Prostate gland (tissue), 2 donors: Measurements from ENCODE around the gene ANTKMT. TPM values are rescaled to one million over a fixed set of nuclear protein-coding genes. Genes with fewer than 3 reads are reported as not detected.

Experiments
- DNase-seq: peaks from one replicate; pipeline ENCODE4 v3.0.0-alpha.2; 2019; ENCODE audit warnings: low spot score
- H3K27ac ChIP-seq, 2 donors: fragments of 200-600 bp; sonication (generic); 2 replicates each; pipeline ENCODE4 v1.5.1; 2017 to 2019
- H3K27me3 ChIP-seq: fragments of 200-600 bp; sonication (generic); replicated peaks from 2 replicates; pipeline ENCODE4 v1.5.1; 2019; ENCODE audit not compliant: insufficient read depth
- H3K36me3 ChIP-seq, 2 donors: fragments of 200-600 bp; sonication (generic); 1 replicate in 1 of 2; 2 replicates in 1 of 2; pipeline versions ENCODE4 v1.5.1 to v1.8.1; 2017 to 2019
- H3K4me1 ChIP-seq: fragments of 200-600 bp; sonication (generic); replicated peaks from 2 replicates; pipeline ENCODE4 v1.5.1; 2019
- H3K4me3 ChIP-seq, 2 donors: fragments of 200-600 bp; sonication (generic); 2 replicates each; pipeline ENCODE4 v1.5.1; 2017 to 2019
- H3K9me3 ChIP-seq: fragments of 200-600 bp; sonication (generic); 2 replicates; pipeline ENCODE4 v1.5.1; 2017
- CTCF ChIP-seq, 4 experiments: fragments of 200-600 bp in 2 of 4; fragments of 450-650 bp in 2 of 4; sonication (generic) in 2 of 4; IDR thresholded peaks; 1 replicate in 3 of 4; 2 replicates in 1 of 4; pipeline ENCODE4 v1.5.1; 2016 to 2019; ENCODE audit warnings: antibody characterized with exemption in 4 of 4, mild to moderate bottlenecking in 2 of 4, moderate library complexity in 2 of 4
- POLR2A ChIP-seq: fragments of 450-650 bp; IDR thresholded peaks from one replicate; pipeline ENCODE4 v1.6.1; 2016; ENCODE audit warnings: antibody characterized with exemption, mild to moderate bottlenecking
- POLR2AphosphoS5 ChIP-seq: sonication (generic); formaldehyde crosslinking; IDR thresholded peaks from one replicate; pipeline ENCODE4 v1.6.1; 2017; ENCODE audit warnings: antibody characterized with exemption
- WGBS: methylation state at CpG from one replicate; pipeline ENCODE4 v1.1.5; 2018; 5-methylcytosine and 5-hydroxymethylcytosine counted together
- intact Hi-C: fragments of 100-400 bp; cut with DNase I; formaldehyde crosslinking; loops from one replicate; pipeline ENCODE4 v1.14.2; 2022
- total RNA-seq, 2 donors: library from RNA; depleted of rRNA; stranded (reverse); fragments of >200 nt; gene quantifications; one replicate each; pipeline ENCODE4 v1.1.0, GENCODE V29; 2016

Gene ANTKMT
- total RNA-seq, 2 donors from 2014 or later, result 55.3 to 73.1 TPM

DNA sequence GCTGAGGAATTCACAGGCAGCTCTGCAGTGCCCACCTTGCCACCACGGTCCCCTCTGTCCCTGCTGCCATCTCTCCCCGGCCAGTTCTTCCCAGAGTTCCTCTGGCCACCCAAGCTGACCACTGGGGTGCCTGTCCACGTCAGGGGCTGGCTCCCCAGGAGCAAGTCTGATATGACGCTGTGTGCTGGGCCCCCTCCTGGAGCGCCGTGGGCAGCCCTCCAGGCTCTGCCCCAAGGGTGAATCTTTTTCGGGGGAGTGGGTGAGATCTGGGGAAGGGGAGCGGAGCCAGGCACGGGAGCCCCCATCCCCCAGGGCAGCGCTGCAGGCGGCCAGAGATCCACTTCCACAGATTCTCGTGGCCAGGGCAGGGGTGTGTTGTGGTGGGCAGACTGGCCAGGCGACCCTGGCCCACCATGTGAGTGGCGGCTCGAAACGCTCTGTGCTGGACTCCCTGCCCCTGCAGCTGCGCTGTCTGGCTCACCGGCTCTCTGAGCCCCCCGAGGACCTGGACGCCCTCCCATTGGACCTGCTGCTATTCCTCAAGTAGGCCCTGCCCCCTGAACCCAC is 43.3 kb downstream of the ANTKMT start:
- Histone ChIP-seq H3K27ac (no peak overlapping the region), H3K36me3 (no peaks in the 10 kb centered on the region), H3K9me3 (no peaks in the 10 kb centered on the region), H3K4me3 (no peak overlapping the region), H3K27me3 (no peaks in the 10 kb centered on the region), H3K4me1 (no peaks in the 10 kb centered on the region)
- no peak for DNase-seq
- intact Hi-C loops, result no loop called here
- TF ChIP-seq POLR2AphosphoS5, result no peak
- no peak for TF ChIP-seq POLR2A
- no peak for TF ChIP-seq CTCF (IDR thresholded peaks at IDR 0.05)
- WGBS, result 73% methylated on average over 20 of the region's 20 CpGs

- no peak overlapping the region for H3K27ac ChIP-seq
Observed at GRCh38 chr16:764848-765487, 44.0 kb downstream of the ANTKMT start.

DNA sequence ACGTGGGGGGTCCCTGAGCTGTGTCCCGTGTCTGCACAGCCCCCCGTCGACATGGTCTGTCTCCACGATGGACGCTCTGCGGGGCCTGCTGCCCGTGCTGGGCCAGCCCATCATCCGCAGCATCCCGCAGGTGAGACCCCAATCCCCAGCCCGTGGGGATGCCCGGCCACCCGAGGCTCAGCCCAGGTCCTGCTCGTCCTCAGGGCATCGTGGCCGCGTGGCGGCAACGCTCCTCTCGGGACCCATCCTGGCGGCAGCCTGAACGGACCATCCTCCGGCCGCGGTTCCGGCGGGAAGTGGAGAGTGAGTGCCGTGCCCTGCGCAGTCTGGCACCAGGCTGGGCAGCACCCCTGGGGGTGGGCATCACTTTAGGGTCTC is 44.5 kb downstream of the ANTKMT start:
- intact Hi-C loops, result no loop called here
- no peaks in the 10 kb centered on the region for H3K9me3 ChIP-seq
- WGBS, result 90% methylated on average over 28 of the region's 29 CpGs
- no peak for TF ChIP-seq POLR2A
- no peak for TF ChIP-seq POLR2AphosphoS5
- no peaks in the 10 kb centered on the region for H3K4me1 ChIP-seq
- no peaks in the 10 kb centered on the region for H3K36me3 ChIP-seq
- no peak overlapping the region for H3K27ac ChIP-seq
- H3K4me3 ChIP-seq, result no peak overlapping the region
- no peak for DNase-seq
- no peaks in the 10 kb centered on the region for H3K27me3 ChIP-seq

More at GRCh38 chr16:764848-765487, 44.0 kb downstream of the ANTKMT start:
- no peaks in the 10 kb centered on the region for H3K36me3 ChIP-seq
- no peaks in the 10 kb centered on the region for H3K27me3 ChIP-seq
- no peak overlapping the region for H3K4me3 ChIP-seq
- no peak for DNase-seq
- intact Hi-C loops, result no loop called here
- H3K4me1 ChIP-seq, result no peaks in the 10 kb centered on the region
- no peak for TF ChIP-seq POLR2A
- TF ChIP-seq POLR2AphosphoS5, result no peak
- TF ChIP-seq CTCF (IDR thresholded peaks at IDR 0.05), result no peak
- H3K9me3 ChIP-seq, result no peaks in the 10 kb centered on the region
- 83% methylated on average over 32 of the region's 38 CpGs for WGBS

DNA sequence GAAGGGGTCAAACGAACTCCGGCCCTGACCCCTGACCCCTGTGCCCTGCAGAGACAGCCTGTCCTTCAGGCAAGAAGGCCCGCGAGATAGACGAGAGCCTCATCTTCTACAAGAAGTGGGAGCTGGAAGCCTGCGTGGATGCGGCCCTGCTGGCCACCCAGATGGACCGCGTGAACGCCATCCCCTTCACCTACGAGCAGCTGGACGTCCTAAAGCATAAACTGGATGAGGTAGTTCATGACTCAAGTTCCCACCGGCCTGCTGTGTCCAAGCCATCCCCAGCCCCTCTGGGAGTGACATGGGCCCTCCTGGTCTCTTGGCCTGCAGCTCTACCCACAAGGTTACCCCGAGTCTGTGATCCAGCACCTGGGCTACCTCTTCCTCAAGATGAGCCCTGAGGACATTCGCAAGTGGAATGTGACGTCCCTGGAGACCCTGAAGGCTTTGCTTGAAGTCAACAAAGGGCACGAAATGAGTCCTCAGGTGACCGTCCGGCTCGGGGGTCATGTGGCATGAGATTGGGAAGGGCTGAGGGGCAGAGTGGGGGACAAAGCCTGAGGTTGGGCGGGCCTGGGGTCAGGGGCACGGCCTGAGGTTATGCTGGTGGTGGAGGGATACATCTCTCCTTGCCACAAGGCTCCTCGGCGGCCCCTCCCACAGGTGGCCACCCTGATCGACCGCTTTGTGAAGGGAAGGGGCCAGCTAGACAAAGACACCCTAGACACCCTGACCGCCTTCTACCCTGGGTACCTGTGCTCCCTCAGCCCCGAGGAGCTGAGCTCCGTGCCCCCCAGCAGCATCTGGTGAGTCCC is 45.3 kb downstream of the ANTKMT start:
- DNase-seq, result no peak
- 89% methylated on average over 29 of the region's 29 CpGs for WGBS
- Histone ChIP-seq H3K27me3 (no peaks in the 10 kb centered on the region), H3K4me1 (no peaks in the 10 kb centered on the region), H3K9me3 (no peaks in the 10 kb centered on the region), H3K27ac (no peak overlapping the region), H3K36me3 (no peaks in the 10 kb centered on the region), H3K4me3 (no peak overlapping the region)
- intact Hi-C loops, result no loop called here
- TF ChIP-seq POLR2A, result no peak
- TF ChIP-seq POLR2AphosphoS5, result no peak
- TF ChIP-seq CTCF (IDR thresholded peaks at IDR 0.05), result no peak

GRCh38 chr16:766820-767640 is 46.1 kb downstream of the ANTKMT start:
- H3K27me3 ChIP-seq, result no peaks in the 10 kb centered on the region
- WGBS, result 71% methylated on average over 32 of the region's 48 CpGs

More at GRCh38 chr16:766820-767640, 46.1 kb downstream of the ANTKMT start:
- DNase-seq, result no peak
- intact Hi-C loops, result no loop called here
- no peaks in the 10 kb centered on the region for H3K9me3 ChIP-seq
- TF ChIP-seq CTCF (IDR thresholded peaks at IDR 0.05) (no peak), POLR2AphosphoS5 (no peak), POLR2A (no peak)
- H3K4me1 ChIP-seq, result no peaks in the 10 kb centered on the region
- H3K27ac ChIP-seq, result no peak overlapping the region
- no peaks in the 10 kb centered on the region for H3K36me3 ChIP-seq
- H3K4me3 ChIP-seq, result no peak overlapping the region
